ENCODE data around the gene LRRC4C. TPM values are rescaled to one million over a fixed set of nuclear protein-coding genes. Genes with fewer than 3 reads are reported as not detected.

Gene LRRC4C
- total and polyA plus RNA-seq, 2 donors (not counting 3 experiments of a cell fraction or from before 2014, with no cell fraction given) = not detected

DNA sequence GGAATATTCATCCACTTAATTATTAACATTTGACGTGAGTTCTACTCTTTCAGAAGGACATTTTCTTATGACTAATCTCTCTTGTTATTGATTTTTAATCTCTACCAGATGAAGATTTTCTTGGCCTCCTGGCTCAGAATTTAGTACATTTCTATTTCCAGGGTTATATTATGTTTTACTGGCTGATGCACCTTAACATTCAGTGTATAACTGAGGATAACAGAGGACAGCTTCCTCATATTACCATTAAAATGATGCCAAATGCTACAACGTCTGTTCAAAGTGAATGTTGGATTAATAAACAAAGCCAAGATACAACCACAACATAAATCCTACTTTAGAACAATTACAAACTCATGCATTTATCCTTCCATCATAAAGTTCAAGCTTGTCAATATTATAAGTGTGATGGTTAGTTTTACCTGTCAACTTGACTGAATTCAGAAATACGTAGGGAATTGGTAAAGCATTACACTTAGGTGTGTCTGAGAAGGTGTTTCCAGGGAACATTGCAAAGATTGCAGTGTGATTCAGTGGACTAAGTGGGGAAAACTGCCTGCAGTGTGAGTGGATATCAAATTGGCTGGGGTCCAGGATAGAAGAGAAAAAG, 485.2 kb downstream of the LRRC4C start:
- TF ChIP-seq MYC (IDR thresholded peaks at IDR 0.05; ENCODE audit: low read depth, low read length) (no peak), EZH2 (IDR thresholded peaks at IDR 0.05; ENCODE audit: borderline replicate concordance, low read depth, low read length, severe bottlenecking) (no peak), POLR2AphosphoS5 (IDR thresholded peaks at IDR 0.05; ENCODE audit: insufficient read depth, low read depth, low read length) (no peak), FOS (IDR thresholded peaks at IDR 0.05; ENCODE audit: borderline replicate concordance, insufficient read depth, low read length) (no peak), GATA2 (IDR thresholded peaks at IDR 0.05; ENCODE audit: insufficient read depth, insufficient read length, low read depth, low read length) (no peak), POLR2A (IDR thresholded peaks at IDR 0.05; ENCODE audit: low read depth, low read length) (no peak), JUN (IDR thresholded peaks at IDR 0.05; ENCODE audit: borderline replicate concordance, insufficient read depth, insufficient read length, low read depth) (no peak)
- TF ChIP-seq, protein P1, sequence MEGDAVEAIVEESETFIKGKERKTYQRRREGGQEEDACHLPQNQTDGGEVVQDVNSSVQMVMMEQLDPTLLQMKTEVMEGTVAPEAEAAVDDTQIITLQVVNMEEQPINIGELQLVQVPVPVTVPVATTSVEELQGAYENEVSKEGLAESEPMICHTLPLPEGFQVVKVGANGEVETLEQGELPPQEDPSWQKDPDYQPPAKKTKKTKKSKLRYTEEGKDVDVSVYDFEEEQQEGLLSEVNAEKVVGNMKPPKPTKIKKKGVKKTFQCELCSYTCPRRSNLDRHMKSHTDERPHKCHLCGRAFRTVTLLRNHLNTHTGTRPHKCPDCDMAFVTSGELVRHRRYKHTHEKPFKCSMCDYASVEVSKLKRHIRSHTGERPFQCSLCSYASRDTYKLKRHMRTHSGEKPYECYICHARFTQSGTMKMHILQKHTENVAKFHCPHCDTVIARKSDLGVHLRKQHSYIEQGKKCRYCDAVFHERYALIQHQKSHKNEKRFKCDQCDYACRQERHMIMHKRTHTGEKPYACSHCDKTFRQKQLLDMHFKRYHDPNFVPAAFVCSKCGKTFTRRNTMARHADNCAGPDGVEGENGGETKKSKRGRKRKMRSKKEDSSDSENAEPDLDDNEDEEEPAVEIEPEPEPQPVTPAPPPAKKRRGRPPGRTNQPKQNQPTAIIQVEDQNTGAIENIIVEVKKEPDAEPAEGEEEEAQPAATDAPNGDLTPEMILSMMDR (IDR thresholded peaks at IDR 0.05; ENCODE audit: extremely low read depth in 1 of 2, insufficient read depth in 1 of 2, low read depth in 1 of 2, low read length in 2 of 2) = no peak
- TF ChIP-seq, protein P2, sequence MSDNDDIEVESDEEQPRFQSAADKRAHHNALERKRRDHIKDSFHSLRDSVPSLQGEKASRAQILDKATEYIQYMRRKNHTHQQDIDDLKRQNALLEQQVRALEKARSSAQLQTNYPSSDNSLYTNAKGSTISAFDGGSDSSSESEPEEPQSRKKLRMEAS (IDR thresholded peaks at IDR 0.05; ENCODE audit: insufficient read depth, insufficient read length) = no peak
- Histone ChIP-seq H3K27ac (ENCODE audit: insufficient read depth, low read depth, low read length) (no peak overlapping the region), H3K4me3 (replicated peaks in 1 of 3; ENCODE audit: insufficient read depth in 1 of 3, low read depth in 1 of 3, low read length in 3 of 3) (no peak overlapping the region), H3K4me1 (ENCODE audit: control insufficient read depth, extremely low read depth, insufficient read depth, low read length) (no peaks in the 10 kb centered on the region), H3K9ac (replicated peaks; ENCODE audit: extremely low read depth, insufficient read depth, low read length) (no peak overlapping the region), H3K9me1 (replicated peaks; ENCODE audit: control insufficient read depth, extremely low read depth, insufficient read depth, low read length) (no peaks in the 10 kb centered on the region), H3K4me2 (ENCODE audit: insufficient read depth, low read length) (no peak overlapping the region), H3K27me3 (ENCODE audit: control insufficient read depth in 2 of 2, insufficient read depth in 2 of 2, low read length in 2 of 2) (no peaks in the 10 kb centered on the region), H3K9me3 (replicated peaks; ENCODE audit: control insufficient read depth, insufficient read depth, low read length) (peaks cover 2% of the 10 kb centered on the region), H3K79me2 (ENCODE audit: control insufficient read depth, insufficient read depth, low read length) (no peaks in the 10 kb centered on the region), H2AFZ (ENCODE audit: low read depth, low read length) (no peak overlapping the region), H4K20me1 (replicated peaks; ENCODE audit: control insufficient read depth, extremely low read depth, insufficient read depth, low read length) (no peaks in the 10 kb centered on the region), H3K36me3 (ENCODE audit: control insufficient read depth in 2 of 2, extremely low read depth in 1 of 2, insufficient read depth in 2 of 2, low read length in 2 of 2) (no peaks in the 10 kb centered on the region)
- intact Hi-C loops (cut with micrococcal nuclease) = no loop called here
- POLR2A ChIA-PET = no interaction called here
- CTCF ChIA-PET = no interaction called here
- BruUV-seq (replicated peaks) = no TSS peak
- DNase-seq (ENCODE audit: low read depth, low spot score) (no peak), FAIRE-seq (no peak)
- dilution Hi-C loops (cut with MboI; ENCODE audit: extremely low pct_ligation_motif_present, low sequenced_read_pairs) = no loop called here

Measured in endothelial cell of umbilical vein (primary cell).